Kidney epithelial cell (primary cell): ENCODE data around the gene CKM. TPM values are rescaled to one million over a fixed set of nuclear protein-coding genes. Genes with fewer than 3 reads are reported as not detected.
"Not testable (repeated sequence)": the region's sequence is repeated elsewhere in the genome, so short reads cannot be mapped to it uniquely, and the experiment has no call there.

Source experiments
- DNase-seq: peaks from one replicate; pipeline ENCODE4 v3.0.0-alpha.2; 2010; ENCODE audit warnings: low read depth
- H3K27me3 ChIP-seq: 2 replicates; pipeline ENCODE4 v1.6.0; 2011; ENCODE audit warnings: low read length; ENCODE audit not compliant: control insufficient read depth, insufficient read depth
- H3K36me3 ChIP-seq: 2 replicates; pipeline ENCODE4 v1.5.1; 2011; ENCODE audit warnings: low read length; ENCODE audit not compliant: control insufficient read depth, insufficient read depth
- H3K4me3 ChIP-seq: 2 replicates; pipeline ENCODE4 v1.5.1; 2011; ENCODE audit warnings: low read depth, mild to moderate bottlenecking, control low read depth, low read length
- total RNA-seq: library from RNA; depleted of rRNA; stranded (reverse); fragments of >200 nt; gene quantifications from 2 replicates; pipeline ENCODE4 v1.2.3, GENCODE V29; 2015
- TF ChIP-seq, protein P1 (sequence below): IDR thresholded peaks from 2 replicates; pipeline ENCODE4 v1.5.1; 2011; ENCODE audit warnings: mild to moderate bottlenecking, moderate library complexity, low read length, control low read depth, inconsistent platforms; ENCODE audit not compliant: insufficient read depth, poor library complexity, severe bottlenecking

CKM gene
- total RNA-seq, 1 donor from 2014 or later = not detected

DNA sequence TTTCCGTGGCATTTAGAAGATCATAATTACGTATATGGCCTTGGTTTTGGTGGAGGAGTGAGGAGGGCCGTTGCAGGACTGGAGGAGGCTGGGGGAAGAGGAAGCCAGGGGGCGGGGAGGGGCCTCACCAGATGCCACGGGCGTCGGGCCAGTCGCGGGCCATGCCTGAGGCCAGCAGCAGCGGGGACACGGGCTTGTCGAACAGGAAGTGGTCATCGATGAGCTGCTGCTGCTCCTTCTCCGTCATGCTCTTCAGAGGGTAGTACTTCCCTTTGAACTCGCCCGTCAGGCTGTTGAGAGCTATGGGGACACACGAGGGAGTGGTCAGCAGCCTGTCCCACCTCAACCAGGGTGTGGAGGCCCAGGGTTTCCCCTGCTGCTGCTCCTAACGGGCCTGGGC lies 11.1 kb downstream of the CKM start:
- Histone ChIP-seq H3K27me3 (peaks cover 18% of the 10 kb centered on the region), H3K4me3 (no peak overlapping the region), H3K36me3 (no peaks in the 10 kb centered on the region)
- TF ChIP-seq, protein P1, sequence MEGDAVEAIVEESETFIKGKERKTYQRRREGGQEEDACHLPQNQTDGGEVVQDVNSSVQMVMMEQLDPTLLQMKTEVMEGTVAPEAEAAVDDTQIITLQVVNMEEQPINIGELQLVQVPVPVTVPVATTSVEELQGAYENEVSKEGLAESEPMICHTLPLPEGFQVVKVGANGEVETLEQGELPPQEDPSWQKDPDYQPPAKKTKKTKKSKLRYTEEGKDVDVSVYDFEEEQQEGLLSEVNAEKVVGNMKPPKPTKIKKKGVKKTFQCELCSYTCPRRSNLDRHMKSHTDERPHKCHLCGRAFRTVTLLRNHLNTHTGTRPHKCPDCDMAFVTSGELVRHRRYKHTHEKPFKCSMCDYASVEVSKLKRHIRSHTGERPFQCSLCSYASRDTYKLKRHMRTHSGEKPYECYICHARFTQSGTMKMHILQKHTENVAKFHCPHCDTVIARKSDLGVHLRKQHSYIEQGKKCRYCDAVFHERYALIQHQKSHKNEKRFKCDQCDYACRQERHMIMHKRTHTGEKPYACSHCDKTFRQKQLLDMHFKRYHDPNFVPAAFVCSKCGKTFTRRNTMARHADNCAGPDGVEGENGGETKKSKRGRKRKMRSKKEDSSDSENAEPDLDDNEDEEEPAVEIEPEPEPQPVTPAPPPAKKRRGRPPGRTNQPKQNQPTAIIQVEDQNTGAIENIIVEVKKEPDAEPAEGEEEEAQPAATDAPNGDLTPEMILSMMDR = no peak
- DNase-seq = no peak

DNA sequence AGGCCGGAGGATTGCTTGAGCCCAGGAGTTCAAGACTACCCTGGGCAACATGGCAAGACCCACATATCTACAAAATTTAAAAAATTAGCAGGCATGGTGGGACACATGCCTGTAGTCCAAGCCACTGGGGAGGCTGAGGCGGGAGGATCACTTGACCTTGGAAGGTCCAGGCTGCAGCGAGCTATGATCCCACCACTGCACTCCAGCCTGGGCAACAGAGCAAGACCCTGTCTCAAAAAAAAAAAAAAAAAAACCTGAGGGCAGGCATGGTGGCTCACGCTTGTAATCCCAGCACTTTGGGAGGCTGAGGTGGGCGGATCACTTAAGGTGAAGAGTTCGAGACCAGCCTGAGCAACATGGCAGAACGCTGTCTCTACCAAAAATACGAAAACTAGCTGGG lies 13.4 kb downstream of the CKM start:
- DNase-seq, H3K4me3 ChIP-seq, H3K36me3 ChIP-seq: not testable (repeated sequence)
- H3K27me3 ChIP-seq = peaks cover 13% of the 10 kb centered on the region

DNA sequence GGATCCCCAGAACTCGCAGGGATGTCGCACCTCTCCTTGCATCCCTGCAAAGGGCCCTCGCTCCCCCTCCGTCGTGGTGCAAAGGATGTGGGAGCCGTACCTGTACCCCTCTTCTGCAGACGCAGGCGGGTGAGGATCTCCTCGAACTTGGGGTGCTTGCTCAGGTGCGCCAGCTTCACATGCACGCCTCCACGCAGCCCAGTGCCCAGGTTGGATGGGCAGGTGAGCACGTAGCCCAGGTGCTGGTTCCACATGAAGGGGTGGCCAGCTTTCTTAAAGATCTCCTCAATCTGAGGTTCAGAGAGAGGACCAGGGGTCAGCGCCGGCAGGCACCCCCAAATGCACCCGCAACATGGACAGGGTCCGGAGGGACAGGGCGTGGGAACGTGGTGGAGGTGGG lies 15.3 kb downstream of the CKM start:
- peaks cover 10% of the 10 kb centered on the region for H3K27me3 ChIP-seq
- H3K4me3 ChIP-seq = no peak overlapping the region
- H3K36me3 ChIP-seq = no peaks in the 10 kb centered on the region
- DNase-seq = no peak
- TF ChIP-seq, protein P1 = no peak

DNA sequence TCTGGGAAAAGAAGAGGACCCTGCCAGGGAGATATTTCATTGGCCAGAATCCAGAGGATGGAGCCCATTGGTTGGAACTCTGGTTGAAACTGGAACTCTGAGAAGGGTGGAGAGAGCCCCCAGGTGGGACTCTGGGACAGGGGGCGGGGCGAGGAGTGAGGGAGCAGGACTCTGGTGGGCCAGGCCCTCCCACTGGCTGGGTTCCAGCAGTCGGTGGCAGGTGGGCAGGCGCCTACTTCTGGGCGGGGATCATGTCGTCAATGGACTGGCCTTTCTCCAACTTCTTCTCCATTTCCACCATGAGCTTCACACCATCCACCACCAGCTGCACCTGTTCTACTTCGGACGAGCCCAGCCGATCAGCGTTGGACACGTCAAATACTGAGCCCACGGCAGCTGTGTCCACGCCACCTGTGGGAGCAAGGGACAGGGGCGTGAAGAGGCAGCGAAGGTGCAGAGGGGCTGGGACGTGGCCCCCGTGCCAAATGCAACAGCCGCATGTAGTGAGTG lies 16.1 kb downstream of the CKM start:
- TF ChIP-seq, protein P1 = no peak
- DNase-seq = no peak
- H3K4me3 ChIP-seq = no peak overlapping the region
- H3K36me3 ChIP-seq = no peaks in the 10 kb centered on the region
- H3K27me3 ChIP-seq = peaks cover 10% of the 10 kb centered on the region

DNA sequence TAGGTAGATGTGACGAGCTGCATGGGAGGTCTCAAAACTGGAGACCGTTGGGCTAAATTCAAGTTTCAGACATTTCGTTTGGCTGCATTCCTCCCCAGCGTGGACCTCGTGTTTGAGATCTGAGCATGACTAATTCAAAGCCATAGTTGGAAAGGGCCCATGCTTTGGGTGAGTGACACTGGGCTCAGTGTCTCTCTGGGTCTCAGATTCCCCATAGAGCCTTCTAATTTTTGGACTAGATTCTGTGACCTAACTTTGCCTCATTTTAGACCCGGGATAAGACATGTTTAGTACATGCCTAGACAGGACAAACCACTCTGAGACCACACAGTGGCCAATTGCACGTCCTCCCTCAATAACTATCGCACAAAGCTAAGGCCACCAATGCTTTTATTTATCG lies 16.6 kb downstream of the CKM start:
- DNase-seq = no peak
- no peak overlapping the region for H3K4me3 ChIP-seq
- TF ChIP-seq, protein P1 = no peak
- no peaks in the 10 kb centered on the region for H3K36me3 ChIP-seq
- H3K27me3 ChIP-seq = peaks cover 10% of the 10 kb centered on the region

DNA sequence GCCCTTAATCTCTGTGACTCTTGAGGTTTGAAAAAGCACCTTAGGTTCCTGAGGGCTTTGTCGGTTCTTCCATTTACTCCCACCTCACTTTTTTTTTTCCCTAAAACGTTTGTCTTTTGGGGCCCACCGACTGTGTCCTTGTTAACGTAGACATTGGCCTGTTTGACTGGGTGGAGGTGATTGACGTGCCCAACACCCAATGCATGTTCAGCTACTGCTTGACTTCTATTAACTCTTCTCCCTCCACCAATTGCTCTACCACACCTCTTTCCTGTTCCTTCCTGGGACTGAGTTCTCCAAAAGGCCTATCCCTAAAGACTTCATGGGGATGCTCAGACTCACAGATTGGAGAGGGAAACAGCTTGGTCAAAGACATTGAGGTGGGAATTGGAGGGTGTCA lies 17.3 kb downstream of the CKM start:
- TF ChIP-seq, protein P1 = no peak
- no peak overlapping the region for H3K4me3 ChIP-seq
- H3K36me3 ChIP-seq = no peaks in the 10 kb centered on the region
- peaks cover 10% of the 10 kb centered on the region for H3K27me3 ChIP-seq
- DNase-seq = no peak
